ENCODE data around the gene SSX2IP. TPM values are rescaled to one million over a fixed set of nuclear protein-coding genes. Genes with fewer than 3 reads are reported as not detected.
A peak's percentile ranks its signal among the peaks of the same experiment; 100 is the strongest.
"Not testable (repeated sequence)": the region's sequence is repeated elsewhere in the genome, so short reads cannot be mapped to it uniquely, and the experiment has no call there.

SSX2IP gene
- total and polyA plus RNA-seq, 4 donors: 3.7 to 21.8 (median 6.4) TPM

DNA sequence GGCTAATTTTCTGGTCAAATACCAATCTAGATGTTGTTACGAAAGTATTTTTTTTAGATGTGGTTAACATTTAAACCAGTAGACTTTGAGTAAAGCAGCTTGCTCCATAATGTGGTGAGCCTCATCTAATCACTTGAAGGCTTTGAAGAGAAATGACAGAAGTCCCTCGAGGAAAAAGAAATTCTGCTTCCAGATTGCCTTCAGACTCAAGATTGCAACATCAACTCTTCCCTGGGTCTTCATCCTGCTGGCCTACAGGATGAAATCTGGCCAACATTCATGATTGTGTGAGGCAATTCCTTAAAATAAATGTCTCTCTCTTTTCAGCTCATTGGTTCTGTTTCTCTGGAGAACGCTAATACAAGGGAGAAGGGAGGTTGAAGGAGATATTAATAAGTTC, 32.5 kb upstream of the SSX2IP start:
- no peaks in the 10 kb centered on the region for H3K9me3 ChIP-seq (ENCODE audit: control insufficient read depth in 4 of 4, low read length in 3 of 4)
- TF ChIP-seq HNF4A (conservative IDR thresholded peaks at IDR 0.05) (no peak), NR2F2 (IDR thresholded peaks at IDR 0.05) (no peak), YY1 (IDR thresholded peaks at IDR 0.05) (no peak), RAD21 (IDR thresholded peaks at IDR 0.05) (no peak), FOXA1 (IDR thresholded peaks at IDR 0.05) (no peak)
- TF ChIP-seq, protein P1, sequence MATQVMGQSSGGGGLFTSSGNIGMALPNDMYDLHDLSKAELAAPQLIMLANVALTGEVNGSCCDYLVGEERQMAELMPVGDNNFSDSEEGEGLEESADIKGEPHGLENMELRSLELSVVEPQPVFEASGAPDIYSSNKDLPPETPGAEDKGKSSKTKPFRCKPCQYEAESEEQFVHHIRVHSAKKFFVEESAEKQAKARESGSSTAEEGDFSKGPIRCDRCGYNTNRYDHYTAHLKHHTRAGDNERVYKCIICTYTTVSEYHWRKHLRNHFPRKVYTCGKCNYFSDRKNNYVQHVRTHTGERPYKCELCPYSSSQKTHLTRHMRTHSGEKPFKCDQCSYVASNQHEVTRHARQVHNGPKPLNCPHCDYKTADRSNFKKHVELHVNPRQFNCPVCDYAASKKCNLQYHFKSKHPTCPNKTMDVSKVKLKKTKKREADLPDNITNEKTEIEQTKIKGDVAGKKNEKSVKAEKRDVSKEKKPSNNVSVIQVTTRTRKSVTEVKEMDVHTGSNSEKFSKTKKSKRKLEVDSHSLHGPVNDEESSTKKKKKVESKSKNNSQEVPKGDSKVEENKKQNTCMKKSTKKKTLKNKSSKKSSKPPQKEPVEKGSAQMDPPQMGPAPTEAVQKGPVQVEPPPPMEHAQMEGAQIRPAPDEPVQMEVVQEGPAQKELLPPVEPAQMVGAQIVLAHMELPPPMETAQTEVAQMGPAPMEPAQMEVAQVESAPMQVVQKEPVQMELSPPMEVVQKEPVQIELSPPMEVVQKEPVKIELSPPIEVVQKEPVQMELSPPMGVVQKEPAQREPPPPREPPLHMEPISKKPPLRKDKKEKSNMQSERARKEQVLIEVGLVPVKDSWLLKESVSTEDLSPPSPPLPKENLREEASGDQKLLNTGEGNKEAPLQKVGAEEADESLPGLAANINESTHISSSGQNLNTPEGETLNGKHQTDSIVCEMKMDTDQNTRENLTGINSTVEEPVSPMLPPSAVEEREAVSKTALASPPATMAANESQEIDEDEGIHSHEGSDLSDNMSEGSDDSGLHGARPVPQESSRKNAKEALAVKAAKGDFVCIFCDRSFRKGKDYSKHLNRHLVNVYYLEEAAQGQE (IDR thresholded peaks at IDR 0.05): no peak
- TF ChIP-seq, protein P2, sequence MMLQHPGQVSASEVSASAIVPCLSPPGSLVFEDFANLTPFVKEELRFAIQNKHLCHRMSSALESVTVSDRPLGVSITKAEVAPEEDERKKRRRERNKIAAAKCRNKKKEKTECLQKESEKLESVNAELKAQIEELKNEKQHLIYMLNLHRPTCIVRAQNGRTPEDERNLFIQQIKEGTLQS (IDR thresholded peaks at IDR 0.05): no peak
- TF ChIP-seq, protein P3, sequence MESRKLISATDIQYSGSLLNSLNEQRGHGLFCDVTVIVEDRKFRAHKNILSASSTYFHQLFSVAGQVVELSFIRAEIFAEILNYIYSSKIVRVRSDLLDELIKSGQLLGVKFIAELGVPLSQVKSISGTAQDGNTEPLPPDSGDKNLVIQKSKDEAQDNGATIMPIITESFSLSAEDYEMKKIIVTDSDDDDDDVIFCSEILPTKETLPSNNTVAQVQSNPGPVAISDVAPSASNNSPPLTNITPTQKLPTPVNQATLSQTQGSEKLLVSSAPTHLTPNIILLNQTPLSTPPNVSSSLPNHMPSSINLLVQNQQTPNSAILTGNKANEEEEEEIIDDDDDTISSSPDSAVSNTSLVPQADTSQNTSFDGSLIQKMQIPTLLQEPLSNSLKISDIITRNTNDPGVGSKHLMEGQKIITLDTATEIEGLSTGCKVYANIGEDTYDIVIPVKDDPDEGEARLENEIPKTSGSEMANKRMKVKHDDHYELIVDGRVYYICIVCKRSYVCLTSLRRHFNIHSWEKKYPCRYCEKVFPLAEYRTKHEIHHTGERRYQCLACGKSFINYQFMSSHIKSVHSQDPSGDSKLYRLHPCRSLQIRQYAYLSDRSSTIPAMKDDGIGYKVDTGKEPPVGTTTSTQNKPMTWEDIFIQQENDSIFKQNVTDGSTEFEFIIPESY (IDR thresholded peaks at IDR 0.05): no peak
- DNase-seq (ENCODE audit: low spot score): no peak
- no peaks in the 10 kb centered on the region for H3K27me3 ChIP-seq (ENCODE audit: control insufficient read depth in 4 of 4, insufficient read depth in 4 of 4, low read length in 3 of 4)
- peaks cover 0 to 48% (median 29%) of the 10 kb centered on the region in 4 donors for H3K4me1 ChIP-seq (ENCODE audit: control insufficient read depth in 4 of 4, insufficient read depth in 4 of 4, low read length in 3 of 4)
- no peak overlapping the region for H3K9ac ChIP-seq (ENCODE audit: low read depth in 1 of 2, low read length in 2 of 2)
- WGBS: 83% methylated on average over 3 of the region's 3 CpGs
- H3K4me3 ChIP-seq (ENCODE audit: low read depth in 1 of 3, low read length in 3 of 3): no peak overlapping the region
- no peaks in the 10 kb centered on the region for H3K36me3 ChIP-seq (ENCODE audit: control insufficient read depth in 4 of 4, insufficient read depth in 3 of 4, low read depth in 1 of 4, low read length in 3 of 4)
- H3K27ac ChIP-seq (ENCODE audit: low read depth in 1 of 2, low read length in 2 of 2): no peak overlapping the region

DNA sequence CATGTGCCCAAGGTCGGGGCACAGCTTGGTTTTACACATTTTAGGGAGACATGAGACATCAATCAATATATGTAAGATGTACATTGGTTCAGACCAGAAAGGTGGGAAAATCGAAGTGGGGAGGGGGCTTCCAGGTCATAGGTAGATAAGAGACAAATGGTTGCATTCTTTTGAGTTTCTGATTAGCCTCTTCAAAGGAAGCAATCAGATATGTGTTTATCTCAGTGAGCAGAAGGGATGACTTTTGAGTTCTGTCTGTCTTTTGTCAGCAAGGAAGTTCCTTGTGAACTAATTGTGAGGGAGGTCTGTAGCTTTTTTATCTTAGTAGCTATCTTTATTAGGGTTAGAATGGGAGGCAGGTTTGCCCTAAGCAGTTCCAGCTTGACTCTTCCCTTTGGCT, 31.6 kb upstream of the SSX2IP start:
- H3K36me3 ChIP-seq (ENCODE audit: control insufficient read depth in 4 of 4, insufficient read depth in 3 of 4, low read depth in 1 of 4, low read length in 3 of 4); DNase-seq (ENCODE audit: low spot score); H3K4me3 ChIP-seq (ENCODE audit: low read depth in 1 of 3, low read length in 3 of 3); H3K9me3 ChIP-seq (ENCODE audit: control insufficient read depth in 4 of 4, low read length in 3 of 4); H3K9ac ChIP-seq (ENCODE audit: low read depth in 1 of 2, low read length in 2 of 2); H3K27ac ChIP-seq (ENCODE audit: low read depth in 1 of 2, low read length in 2 of 2); H3K27me3 ChIP-seq (ENCODE audit: control insufficient read depth in 4 of 4, insufficient read depth in 4 of 4, low read length in 3 of 4): not testable (repeated sequence)
- peaks cover 0 to 48% (median 29%) of the 10 kb centered on the region in 4 donors for H3K4me1 ChIP-seq (ENCODE audit: control insufficient read depth in 4 of 4, insufficient read depth in 4 of 4, low read length in 3 of 4)
- WGBS: 60% methylated on average over 2 of the region's 2 CpGs

DNA sequence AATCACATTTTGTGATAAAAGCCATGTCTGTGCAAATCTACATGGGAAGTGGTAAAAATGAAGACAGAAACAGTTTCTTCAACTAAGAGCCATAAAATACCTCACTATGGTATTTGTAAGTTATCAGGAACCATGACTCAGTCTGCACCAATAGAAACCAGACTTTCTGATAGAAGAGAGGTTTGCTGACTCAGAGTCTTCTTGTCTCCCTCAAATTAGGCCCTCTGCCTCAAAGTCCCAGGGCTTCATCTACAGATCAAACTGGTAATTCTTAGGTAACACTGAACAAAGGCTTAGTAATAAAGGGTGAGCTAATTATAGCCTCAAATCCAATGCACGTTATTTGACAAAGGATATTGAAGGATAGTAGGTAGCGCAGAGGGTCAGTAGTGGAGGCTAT, 30.9 kb upstream of the SSX2IP start:
- no peaks in the 10 kb centered on the region for H3K27me3 ChIP-seq (ENCODE audit: control insufficient read depth in 4 of 4, insufficient read depth in 4 of 4, low read length in 3 of 4)
- 67% methylated on average over 2 of the region's 2 CpGs for WGBS
- H3K27ac ChIP-seq (ENCODE audit: low read depth in 1 of 2, low read length in 2 of 2): peak overlapping the region; percentile 36 to 74
- no peaks in the 10 kb centered on the region for H3K9me3 ChIP-seq (ENCODE audit: control insufficient read depth in 4 of 4, low read length in 3 of 4)
- peak overlapping the region in 1 of 2 donors; percentile 43 for H3K9ac ChIP-seq (ENCODE audit: low read depth in 1 of 2, low read length in 2 of 2)
- no peak for DNase-seq (ENCODE audit: low spot score)
- H3K4me3 ChIP-seq (ENCODE audit: low read depth in 1 of 3, low read length in 3 of 3): no peak overlapping the region
- TF ChIP-seq NR2F2 (IDR thresholded peaks at IDR 0.05): no peak
- TF ChIP-seq FOXA2 (IDR thresholded peaks at IDR 0.05): no peak
- no peaks in the 10 kb centered on the region for H3K36me3 ChIP-seq (ENCODE audit: control insufficient read depth in 4 of 4, insufficient read depth in 3 of 4, low read depth in 1 of 4, low read length in 3 of 4)
- H3K4me1 ChIP-seq (ENCODE audit: control insufficient read depth in 4 of 4, insufficient read depth in 4 of 4, low read length in 3 of 4): peaks cover 0 to 48% (median 29%) of the 10 kb centered on the region in 4 donors

Measured in liver (tissue), 9 donors.